Epithelial cell of prostate (primary cell): Measurements from ENCODE around the gene PRELID1.

ENCODE experiments used
- DNase-seq: peaks from one replicate; pipeline ENCODE4 v3.0.0-alpha.2; 2011; ENCODE audit warnings: low read depth, low spot score
- H3K27ac ChIP-seq: fragments of 450-650 bp; 2 replicates; pipeline ENCODE4 v1.5.1; 2017; ENCODE audit warnings: mild to moderate bottlenecking

Gene PRELID1

DNA sequence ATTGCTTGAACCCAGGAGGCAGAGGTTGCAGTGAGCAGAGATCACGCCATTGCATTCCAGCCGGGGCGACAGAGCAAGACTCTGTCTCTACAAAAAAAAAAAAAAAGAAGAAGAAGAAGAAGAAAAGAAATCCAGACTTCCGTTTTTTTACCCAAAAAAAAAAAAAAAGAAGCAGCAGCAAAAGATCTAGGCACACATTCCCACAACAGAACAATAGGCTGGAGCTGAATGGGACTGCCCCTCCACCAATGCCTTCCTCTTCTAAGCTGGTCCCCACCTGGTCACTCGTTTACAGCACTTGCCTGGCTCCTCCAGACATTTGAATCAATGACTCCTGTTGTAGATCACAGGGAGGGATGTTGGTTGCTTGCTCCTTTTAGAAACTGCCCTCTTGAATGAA is 49.5 kb downstream of the PRELID1 start:
- no peak for DNase-seq
- H3K27ac ChIP-seq, result no peak overlapping the region

DNA sequence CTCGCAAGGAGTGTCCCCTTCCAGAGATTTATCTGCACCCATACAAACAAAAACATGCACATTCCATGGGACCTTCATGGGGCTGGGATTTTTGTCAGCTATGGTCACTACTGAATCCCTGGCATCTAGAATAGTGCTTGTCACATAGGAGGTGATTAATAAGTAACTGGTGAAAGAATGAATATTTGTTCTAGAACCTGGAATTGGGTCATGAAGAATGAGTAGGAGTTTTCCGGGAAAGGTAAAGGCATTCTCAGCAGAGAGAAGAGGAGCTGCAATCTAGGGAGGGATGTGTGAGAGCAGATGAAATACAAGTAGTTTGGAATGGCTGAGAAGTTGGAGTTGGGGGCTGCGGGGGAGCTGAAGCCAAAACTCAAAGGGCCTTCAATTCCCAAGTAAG is 50.7 kb downstream of the PRELID1 start:
- H3K27ac ChIP-seq, result no peak overlapping the region
- no peak for DNase-seq

DNA sequence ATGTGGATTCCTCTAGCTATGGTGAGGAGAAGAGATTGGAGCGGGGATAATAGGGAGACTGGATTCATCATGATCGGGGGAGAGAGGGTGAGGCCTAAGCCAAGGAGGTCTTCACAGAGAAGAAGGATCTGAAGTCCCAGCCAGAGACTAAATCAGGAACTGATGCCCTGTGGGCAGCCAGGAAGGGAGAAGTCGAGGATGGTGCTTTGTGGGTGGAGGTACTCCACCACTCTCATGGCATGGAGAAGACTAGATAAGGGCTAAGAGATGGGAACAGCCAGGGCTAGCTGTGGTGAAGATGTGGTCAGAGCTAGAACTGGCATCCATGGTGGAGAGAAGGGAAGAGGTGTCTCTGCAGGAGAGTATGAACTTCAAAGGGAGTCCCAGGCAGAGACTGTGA is 51.1 kb downstream of the PRELID1 start:
- no peak for DNase-seq
- H3K27ac ChIP-seq, result no peak overlapping the region

DNA sequence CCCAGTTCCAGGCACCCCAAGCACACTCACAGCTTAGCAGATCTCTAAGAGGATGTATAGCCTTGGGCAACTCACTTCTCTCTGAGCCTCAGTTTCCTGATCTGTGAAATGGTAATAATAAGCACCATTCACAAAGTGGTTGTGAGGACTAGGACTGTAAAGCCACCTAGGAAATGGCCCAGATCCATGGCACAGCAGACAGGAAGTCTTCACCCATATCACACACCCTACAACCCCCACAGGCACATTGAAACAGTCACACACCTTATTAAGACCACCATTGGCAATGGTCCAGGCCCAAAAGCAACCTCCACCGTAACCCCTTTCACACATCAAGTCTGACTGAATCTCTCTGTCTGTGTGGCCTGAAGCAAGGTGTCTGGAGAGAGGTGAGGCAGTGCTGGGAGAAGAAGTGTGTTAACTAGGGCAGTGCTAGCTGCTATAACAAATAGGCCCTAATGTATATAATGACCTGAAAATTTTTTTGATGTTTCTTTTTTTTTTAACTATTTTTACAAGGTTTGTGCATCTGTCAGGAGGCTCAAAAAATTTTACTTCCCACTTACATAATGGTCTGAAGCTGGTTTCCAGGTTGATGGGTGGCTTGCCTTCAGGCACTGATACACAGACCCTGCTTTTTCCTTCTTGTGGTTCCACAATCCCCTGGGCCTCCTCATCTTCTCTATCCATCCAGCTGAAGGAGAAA is 51.7 kb downstream of the PRELID1 start:
- no peak for DNase-seq
- no peak overlapping the region for H3K27ac ChIP-seq

- no peak for DNase-seq
- H3K27ac ChIP-seq, result no peak overlapping the region
These were observed 52.2 kb downstream of the PRELID1 start for GRCh38 chr5:177355868-177356168.
